Stomach smooth muscle (tissue), 2 donors: Measurements from ENCODE around the gene TWSG1.
"Not testable (repeated sequence)": the region's sequence is repeated elsewhere in the genome, so short reads cannot be mapped to it uniquely, and the experiment has no call there.

Source experiments
- H3K27ac ChIP-seq: one replicate; pipeline ENCODE4 v1.7.0; 2013; ENCODE audit warnings: mild to moderate bottlenecking, low read length, inconsistent platforms
- H3K27me3 ChIP-seq, 2 donors: one replicate each; pipeline ENCODE4 v1.7.0; 2013; ENCODE audit warnings: low read length in 2 of 2; ENCODE audit not compliant: insufficient read depth in 2 of 2, control insufficient read depth in 1 of 2
- H3K36me3 ChIP-seq, 2 donors: one replicate each; pipeline ENCODE4 v1.7.0; 2013; ENCODE audit warnings: low read length in 2 of 2; ENCODE audit not compliant: control insufficient read depth in 2 of 2, insufficient read depth in 2 of 2
- H3K4me1 ChIP-seq: one replicate; pipeline ENCODE4 v1.7.0; 2013; ENCODE audit warnings: low read length; ENCODE audit not compliant: control insufficient read depth, insufficient read depth
- H3K4me3 ChIP-seq, 2 donors: one replicate each; pipeline ENCODE4 v1.7.0; 2013; ENCODE audit warnings: low read length in 2 of 2
- H3K9ac ChIP-seq, 2 donors: one replicate each; pipeline ENCODE4 v1.7.0; 2013; ENCODE audit warnings: low read length in 2 of 2, mild to moderate bottlenecking in 1 of 2
- H3K9me3 ChIP-seq, 2 donors: one replicate each; pipeline ENCODE4 v1.7.0; 2013; ENCODE audit warnings: low read length in 2 of 2; ENCODE audit not compliant: control insufficient read depth in 2 of 2
- donor health status: healthy.
- donor health status: Pancreatic carcinoma.

TWSG1 gene

GRCh38 chr18:9435041-9435440 lies 100.5 kb downstream of the TWSG1 start:
- Histone ChIP-seq H3K9me3 (no peaks in the 10 kb centered on the region), H3K36me3 (no peaks in the 10 kb centered on the region), H3K27me3 (no peaks in the 10 kb centered on the region), H3K4me3 (no peak overlapping the region), H3K4me1 (peaks cover 9% of the 10 kb centered on the region), H3K9ac (no peak overlapping the region), H3K27ac (no peak overlapping the region)

DNA sequence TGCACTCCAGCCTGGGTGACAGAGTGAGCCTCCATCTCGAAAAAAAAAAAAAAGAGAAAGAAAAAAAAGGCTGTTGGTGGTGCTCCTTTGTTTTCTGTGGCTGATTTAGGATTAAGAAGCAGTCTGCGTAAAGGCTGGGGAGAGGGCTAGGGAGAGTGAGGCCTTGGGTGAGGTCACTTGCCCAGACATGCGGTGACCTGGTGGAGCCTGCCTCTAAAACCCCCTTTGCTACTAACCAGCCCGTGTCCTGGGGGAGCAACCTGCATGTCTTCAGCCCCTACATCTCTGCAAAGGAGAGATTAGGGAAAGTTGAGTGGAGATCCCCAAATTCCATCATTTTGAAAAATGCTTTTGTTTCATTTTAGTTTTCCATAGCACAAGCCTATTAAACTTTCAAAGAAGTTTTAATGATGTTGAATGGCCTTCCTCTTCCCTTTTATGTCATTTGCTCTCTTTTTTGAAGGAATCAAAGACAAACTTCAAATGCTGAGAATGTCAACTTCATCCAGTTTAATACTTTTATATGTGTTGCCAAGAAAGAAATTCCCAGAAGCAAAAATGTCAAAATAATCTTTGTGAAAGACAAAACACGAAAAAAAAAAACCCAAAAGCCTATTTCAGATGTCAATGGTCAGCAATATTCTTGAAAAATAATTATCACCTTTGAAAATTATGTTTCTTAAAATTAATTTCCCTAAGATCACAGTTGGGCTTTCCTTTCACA lies 101.8 kb downstream of the TWSG1 start:
- Histone ChIP-seq H3K27ac (no peak overlapping the region), H3K4me3 (no peak overlapping the region), H3K27me3 (no peaks in the 10 kb centered on the region), H3K9me3 (no peaks in the 10 kb centered on the region), H3K9ac (no peak overlapping the region), H3K4me1 (peaks cover 9% of the 10 kb centered on the region), H3K36me3 (no peaks in the 10 kb centered on the region)

GRCh38 chr18:9437021-9437437 lies 102.5 kb downstream of the TWSG1 start:
- Histone ChIP-seq H3K27ac (no peak overlapping the region), H3K9me3 (no peaks in the 10 kb centered on the region), H3K9ac (no peak overlapping the region), H3K36me3 (no peaks in the 10 kb centered on the region), H3K27me3 (no peaks in the 10 kb centered on the region), H3K4me1 (peaks cover 9% of the 10 kb centered on the region), H3K4me3 (no peak overlapping the region)

DNA sequence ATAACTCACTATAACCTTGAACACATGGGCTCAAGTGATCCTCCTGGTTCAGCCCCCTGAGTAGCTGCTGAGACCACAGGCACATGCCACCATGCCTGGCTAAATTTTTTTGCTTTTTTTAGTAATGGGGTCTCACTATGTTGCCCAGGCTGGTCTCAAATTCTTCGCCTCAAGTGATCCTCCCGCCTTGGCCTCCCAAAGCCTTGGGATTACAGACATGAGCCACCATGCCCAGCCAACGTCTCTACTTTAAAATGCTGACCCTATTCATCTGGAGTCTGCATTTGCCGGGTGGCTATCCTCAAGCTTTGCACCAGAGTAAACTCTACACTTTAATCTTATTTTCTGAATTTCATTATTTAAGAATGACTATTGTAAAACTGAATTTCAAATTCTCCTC lies 103.1 kb downstream of the TWSG1 start:
- Histone ChIP-seq H3K27ac (no peak overlapping the region), H3K4me1 (peaks cover 9% of the 10 kb centered on the region), H3K27me3 (no peaks in the 10 kb centered on the region), H3K9me3 (no peaks in the 10 kb centered on the region), H3K36me3 (no peaks in the 10 kb centered on the region), H3K4me3 (no peak overlapping the region), H3K9ac (no peak overlapping the region)

GRCh38 chr18:9441061-9441460 lies 106.5 kb downstream of the TWSG1 start:
- Histone ChIP-seq H3K27ac (no peak overlapping the region), H3K36me3 (no peaks in the 10 kb centered on the region), H3K9me3 (no peaks in the 10 kb centered on the region), H3K27me3 (no peaks in the 10 kb centered on the region), H3K9ac (no peak overlapping the region), H3K4me1 (no peaks in the 10 kb centered on the region), H3K4me3 (no peak overlapping the region)

GRCh38 chr18:9444549-9444948 lies 110.0 kb downstream of the TWSG1 start:
- H3K4me1 ChIP-seq, result no peaks in the 10 kb centered on the region
- no peak overlapping the region for H3K4me3 ChIP-seq
- H3K27ac ChIP-seq, result no peak overlapping the region
- H3K36me3 ChIP-seq, result no peaks in the 10 kb centered on the region
- H3K27me3 ChIP-seq, result no peaks in the 10 kb centered on the region
- H3K9me3 ChIP-seq, result peaks cover 0 to 5% of the 10 kb centered on the region in 2 donors
- H3K9ac ChIP-seq, result no peak overlapping the region

GRCh38 chr18:9446839-9447238 lies 112.3 kb downstream of the TWSG1 start:
- H3K27ac ChIP-seq, result no peak overlapping the region
- no peak overlapping the region for H3K4me3 ChIP-seq
- H3K4me1 ChIP-seq, result no peaks in the 10 kb centered on the region
- H3K9me3 ChIP-seq, result peaks cover 0 to 5% of the 10 kb centered on the region in 2 donors
- no peaks in the 10 kb centered on the region for H3K36me3 ChIP-seq
- H3K9ac ChIP-seq, result no peak overlapping the region
- H3K27me3 ChIP-seq, result no peaks in the 10 kb centered on the region

DNA sequence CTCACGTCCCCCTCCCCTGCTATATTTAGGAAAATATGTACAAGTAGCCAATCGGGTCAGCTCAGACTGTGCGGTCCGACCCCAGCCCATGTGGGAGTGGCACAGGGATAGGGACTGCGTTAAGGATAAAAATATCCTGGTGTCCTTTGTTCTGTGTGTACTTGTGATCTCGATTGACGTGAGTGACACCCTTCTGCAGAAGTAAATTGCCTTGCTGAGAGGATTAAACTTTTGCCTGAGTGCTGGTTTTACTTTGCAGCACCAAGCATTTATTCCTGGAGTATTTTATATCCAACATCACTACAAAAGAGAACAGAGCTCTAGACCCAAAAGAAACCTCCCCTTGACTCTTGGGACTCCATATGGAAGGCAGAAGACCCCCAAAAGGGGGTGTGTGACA lies 112.8 kb downstream of the TWSG1 start:
- no peaks in the 10 kb centered on the region for H3K27me3 ChIP-seq
- H3K9me3 ChIP-seq, result peaks cover 0 to 5% of the 10 kb centered on the region in 2 donors
- H3K9ac ChIP-seq, result no peak overlapping the region
- no peak overlapping the region for H3K27ac ChIP-seq
- no peak overlapping the region for H3K4me3 ChIP-seq
- no peaks in the 10 kb centered on the region for H3K4me1 ChIP-seq
- no peaks in the 10 kb centered on the region for H3K36me3 ChIP-seq

DNA sequence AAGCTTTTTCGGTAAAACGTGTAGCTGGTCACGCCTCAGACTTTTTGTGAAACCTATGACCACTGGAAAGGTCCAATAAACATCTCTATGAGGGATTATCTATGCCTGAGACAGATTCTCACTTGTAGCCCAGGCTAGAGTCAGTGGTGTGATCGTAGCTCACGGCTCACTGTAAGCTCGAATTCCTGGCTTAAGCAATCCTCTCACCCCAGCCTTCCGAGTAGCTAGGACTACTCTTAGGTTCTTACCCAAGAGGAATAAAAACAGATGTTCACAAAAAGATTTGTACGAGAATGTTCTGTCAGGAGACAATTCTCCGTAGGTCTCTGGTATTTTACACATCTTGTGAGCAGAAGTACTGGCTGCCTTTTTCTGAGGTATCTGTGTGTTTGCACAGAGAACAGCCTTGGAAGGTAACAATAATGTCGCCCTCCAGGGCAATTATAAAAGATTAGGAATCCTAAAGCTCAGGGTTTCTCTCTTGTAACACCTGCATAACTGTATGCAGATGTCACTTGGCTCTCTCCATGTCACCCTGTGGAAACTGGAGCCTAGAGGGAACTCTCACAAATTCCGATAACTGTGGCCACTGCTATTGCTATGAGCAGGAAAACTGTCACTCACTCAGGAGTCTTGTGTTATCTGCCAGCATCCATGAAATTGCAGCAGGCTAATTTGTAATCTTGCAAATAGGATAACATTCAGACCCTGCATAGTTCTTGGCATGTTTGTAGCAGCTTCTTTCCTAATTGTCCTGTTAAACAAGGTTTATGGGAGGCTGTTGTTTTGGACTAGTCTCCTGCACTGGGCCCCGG lies 115.2 kb downstream of the TWSG1 start:
- H3K9me3 ChIP-seq, result peaks cover 0 to 5% of the 10 kb centered on the region in 2 donors
- H3K9ac ChIP-seq, result no peak overlapping the region
- no peak overlapping the region for H3K4me3 ChIP-seq
- H3K4me1 ChIP-seq, result no peaks in the 10 kb centered on the region
- H3K27ac ChIP-seq, result no peak overlapping the region
- no peaks in the 10 kb centered on the region for H3K36me3 ChIP-seq
- no peaks in the 10 kb centered on the region for H3K27me3 ChIP-seq

- not testable (repeated sequence) for H3K9me3 ChIP-seq, H3K4me3 ChIP-seq, H3K9ac ChIP-seq, H3K27me3 ChIP-seq, H3K4me1 ChIP-seq, H3K36me3 ChIP-seq, H3K27ac ChIP-seq
Observed at GRCh38 chr18:9450920-9451319, 116.3 kb downstream of the TWSG1 start.
